KMS-11 (cell line): Measurements from ENCODE around the gene SP100.

ENCODE experiments used
- H2AFZ ChIP-seq: fragments of 200-600 bp; sonication (generic); 2 replicates; pipeline ENCODE4 v1.6.1; 2016; ENCODE audit warnings: antibody characterized with exemption, mixed run types, low read depth
- H3K27ac ChIP-seq: fragments of 200-600 bp; sonication (generic); 2 replicates; pipeline ENCODE4 v1.6.1; 2016; ENCODE audit warnings: mild to moderate bottlenecking, mixed run types
- H3K27me3 ChIP-seq: fragments of 200-600 bp; sonication (generic); 2 replicates; pipeline ENCODE4 v1.6.1; 2017; ENCODE audit warnings: mild to moderate bottlenecking, low read depth, mixed run types, moderate library complexity; ENCODE audit not compliant: insufficient read depth
- H3K36me3 ChIP-seq: fragments of 200-600 bp; sonication (generic); 2 replicates; pipeline ENCODE4 v1.6.1; 2017; ENCODE audit warnings: mild to moderate bottlenecking, mixed run types; ENCODE audit not compliant: insufficient read depth
- H3K4me1 ChIP-seq: fragments of 200-600 bp; sonication (generic); 2 replicates; pipeline ENCODE4 v1.6.1; 2016; ENCODE audit warnings: mild to moderate bottlenecking, low read depth, mixed run types; ENCODE audit not compliant: poor library complexity, severe bottlenecking
- H3K4me2 ChIP-seq: fragments of 200-600 bp; sonication (generic); 2 replicates; pipeline ENCODE4 v1.7.0; 2016; ENCODE audit warnings: mild to moderate bottlenecking, mixed run types
- H3K4me3 ChIP-seq: fragments of 200-600 bp; sonication (generic); IDR thresholded peaks from 2 replicates; pipeline ENCODE4 v1.6.1; 2017; ENCODE audit warnings: low read depth, low read length, mixed read lengths; ENCODE audit not compliant: insufficient read depth
- H3K79me2 ChIP-seq: fragments of 200-600 bp; sonication (generic); 2 replicates; pipeline ENCODE4 v1.6.1; 2016; ENCODE audit warnings: low read depth, mixed run types; ENCODE audit not compliant: insufficient read depth
- H3K9ac ChIP-seq: fragments of 200-600 bp; sonication (generic); 2 replicates; pipeline ENCODE4 v1.6.1; 2016; ENCODE audit warnings: mild to moderate bottlenecking, mixed run types
- H4K20me1 ChIP-seq: fragments of 200-600 bp; sonication (generic); 2 replicates; pipeline ENCODE4 v1.6.1; 2016; ENCODE audit warnings: mild to moderate bottlenecking, mixed run types; ENCODE audit not compliant: insufficient read depth
- TF ChIP-seq, protein P1 (sequence below): fragments of 200-600 bp; sonication (generic); conservative IDR thresholded peaks from 2 replicates; pipeline ENCODE4 v1.6.1; 2017; ENCODE audit warnings: low read depth, mild to moderate bottlenecking, antibody characterized with exemption, low read length, moderate library complexity, mixed read lengths

Gene SP100

DNA sequence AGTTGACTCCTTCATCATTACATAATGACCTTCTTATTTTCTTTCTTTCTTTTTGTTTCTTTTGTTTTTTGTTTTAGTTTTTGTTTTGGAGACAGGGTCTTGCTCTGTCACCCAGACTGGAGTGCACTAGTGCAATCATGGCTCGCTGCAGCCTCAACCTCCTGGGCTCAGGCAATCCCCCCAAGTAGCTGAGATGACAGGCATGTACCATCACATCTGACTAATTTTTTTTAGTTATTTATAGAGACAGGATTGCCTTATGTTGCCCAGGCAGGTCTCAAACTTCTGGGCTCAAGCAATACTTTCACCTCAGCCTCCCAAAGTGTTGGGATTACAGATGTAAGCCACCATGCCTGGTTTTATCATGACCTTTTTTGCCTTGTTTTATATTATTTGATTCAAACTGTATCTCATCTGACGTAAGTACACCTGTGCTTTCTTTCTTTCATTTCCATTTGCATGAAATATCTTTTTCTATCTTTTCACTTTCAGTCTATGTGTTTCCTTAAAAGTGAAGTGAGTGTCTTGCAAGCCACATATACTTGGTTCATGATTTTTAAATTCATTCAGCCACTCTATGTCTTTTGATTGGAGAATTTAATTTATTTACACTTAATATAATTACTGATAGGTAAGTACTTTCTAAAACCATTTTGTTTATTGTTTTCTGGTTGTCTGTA is 39.1 kb downstream of the SP100 start:
- Histone ChIP-seq H3K36me3 (no peaks in the 10 kb centered on the region), H3K4me2 (no peak overlapping the region), H2AFZ (no peak overlapping the region), H4K20me1 (no peaks in the 10 kb centered on the region), H3K27ac (no peak overlapping the region), H3K9ac (no peak overlapping the region), H3K27me3 (no peaks in the 10 kb centered on the region), H3K79me2 (no peaks in the 10 kb centered on the region), H3K4me1 (peaks cover 3% of the 10 kb centered on the region), H3K4me3 (no peak overlapping the region)
- TF ChIP-seq, protein P1, sequence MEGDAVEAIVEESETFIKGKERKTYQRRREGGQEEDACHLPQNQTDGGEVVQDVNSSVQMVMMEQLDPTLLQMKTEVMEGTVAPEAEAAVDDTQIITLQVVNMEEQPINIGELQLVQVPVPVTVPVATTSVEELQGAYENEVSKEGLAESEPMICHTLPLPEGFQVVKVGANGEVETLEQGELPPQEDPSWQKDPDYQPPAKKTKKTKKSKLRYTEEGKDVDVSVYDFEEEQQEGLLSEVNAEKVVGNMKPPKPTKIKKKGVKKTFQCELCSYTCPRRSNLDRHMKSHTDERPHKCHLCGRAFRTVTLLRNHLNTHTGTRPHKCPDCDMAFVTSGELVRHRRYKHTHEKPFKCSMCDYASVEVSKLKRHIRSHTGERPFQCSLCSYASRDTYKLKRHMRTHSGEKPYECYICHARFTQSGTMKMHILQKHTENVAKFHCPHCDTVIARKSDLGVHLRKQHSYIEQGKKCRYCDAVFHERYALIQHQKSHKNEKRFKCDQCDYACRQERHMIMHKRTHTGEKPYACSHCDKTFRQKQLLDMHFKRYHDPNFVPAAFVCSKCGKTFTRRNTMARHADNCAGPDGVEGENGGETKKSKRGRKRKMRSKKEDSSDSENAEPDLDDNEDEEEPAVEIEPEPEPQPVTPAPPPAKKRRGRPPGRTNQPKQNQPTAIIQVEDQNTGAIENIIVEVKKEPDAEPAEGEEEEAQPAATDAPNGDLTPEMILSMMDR: no peak

DNA sequence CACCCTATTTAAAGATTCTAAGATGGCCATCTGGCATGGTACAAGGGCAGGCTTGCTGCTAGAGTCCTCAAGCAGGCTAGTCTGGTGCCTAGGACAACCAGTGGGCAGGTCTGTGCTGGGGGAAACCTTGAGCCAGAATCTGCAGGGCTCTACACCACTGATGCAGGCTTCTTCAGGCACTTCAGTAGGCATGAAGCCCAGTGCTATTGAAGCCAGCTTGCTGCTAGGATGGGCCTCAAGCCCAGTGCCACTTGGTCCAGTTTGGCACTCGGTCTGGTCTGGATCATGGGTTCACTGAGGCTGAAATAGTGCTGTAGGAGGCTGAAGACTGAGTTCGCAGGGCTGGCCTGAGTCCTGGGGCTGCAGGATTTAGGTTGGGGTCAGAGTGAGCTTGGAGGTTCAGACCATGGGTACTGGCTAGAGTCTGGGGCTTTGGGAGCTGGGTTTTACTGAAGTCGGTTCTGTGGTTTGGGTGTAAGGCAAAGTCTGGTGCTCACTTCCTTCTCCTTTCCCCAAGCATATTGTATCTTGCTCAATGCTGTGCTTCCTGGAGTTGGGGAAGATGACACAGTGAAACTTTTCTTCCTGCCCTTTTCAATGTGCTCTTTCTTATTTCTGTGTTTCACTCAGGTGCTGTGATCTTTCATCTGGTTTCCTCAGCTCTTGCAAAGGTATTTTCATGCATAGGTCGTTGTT is 41.2 kb downstream of the SP100 start:
- Histone ChIP-seq H3K27ac (no peak overlapping the region), H3K9ac (no peak overlapping the region), H3K4me3 (no peak overlapping the region), H3K79me2 (no peaks in the 10 kb centered on the region), H3K27me3 (no peaks in the 10 kb centered on the region), H3K4me1 (no peaks in the 10 kb centered on the region), H2AFZ (no peak overlapping the region), H3K36me3 (no peaks in the 10 kb centered on the region), H3K4me2 (no peak overlapping the region), H4K20me1 (no peaks in the 10 kb centered on the region)
- TF ChIP-seq, protein P1: no peak

DNA sequence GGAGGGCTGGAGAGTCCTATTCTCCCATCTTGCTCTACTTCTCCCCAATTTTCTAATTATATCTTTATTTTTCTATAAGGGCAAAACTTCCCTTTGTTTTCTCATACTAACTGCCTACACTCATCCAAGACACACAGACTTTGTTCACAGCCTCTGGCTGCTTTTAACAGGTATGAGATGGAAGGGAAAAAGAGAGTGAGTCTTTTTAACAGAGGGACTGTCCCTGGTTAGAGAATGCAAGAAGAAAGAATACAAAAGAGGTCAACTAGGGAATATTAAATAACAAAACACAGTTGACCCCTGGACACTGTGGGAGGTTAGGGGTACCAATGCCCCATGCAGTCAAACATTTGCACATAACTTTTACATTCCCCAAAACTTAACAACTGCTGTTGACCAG is 41.8 kb downstream of the SP100 start:
- Histone ChIP-seq H3K79me2 (no peaks in the 10 kb centered on the region), H2AFZ (no peak overlapping the region), H3K4me2 (no peak overlapping the region), H3K36me3 (no peaks in the 10 kb centered on the region), H3K27me3 (no peaks in the 10 kb centered on the region), H3K4me1 (no peaks in the 10 kb centered on the region), H4K20me1 (no peaks in the 10 kb centered on the region), H3K27ac (no peak overlapping the region), H3K4me3 (no peak overlapping the region), H3K9ac (no peak overlapping the region)
- TF ChIP-seq, protein P1: no peak

DNA sequence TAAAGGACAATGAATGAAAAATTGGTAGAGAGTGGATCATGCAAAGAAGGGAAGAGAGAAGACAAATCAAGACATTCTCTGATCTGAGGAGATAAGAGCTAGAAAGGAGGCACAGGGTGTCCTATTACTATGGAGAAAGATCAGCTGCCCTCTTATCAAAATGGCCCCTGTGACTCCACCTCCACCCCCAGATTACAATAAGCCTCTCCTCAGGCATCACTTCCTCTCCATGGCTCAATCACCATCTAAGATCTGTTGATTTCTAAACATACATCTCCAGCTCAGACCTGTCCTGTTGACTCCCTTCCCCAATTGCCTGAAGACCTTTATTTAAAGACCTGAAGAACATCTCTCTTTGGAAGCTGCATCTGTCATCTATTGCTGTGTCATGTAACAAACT is 43.2 kb downstream of the SP100 start:
- Histone ChIP-seq H3K4me3 (no peak overlapping the region), H3K27ac (no peak overlapping the region), H3K9ac (no peak overlapping the region), H2AFZ (no peak overlapping the region), H3K4me1 (no peaks in the 10 kb centered on the region), H4K20me1 (no peaks in the 10 kb centered on the region), H3K4me2 (no peak overlapping the region), H3K79me2 (no peaks in the 10 kb centered on the region), H3K27me3 (no peaks in the 10 kb centered on the region), H3K36me3 (no peaks in the 10 kb centered on the region)
- TF ChIP-seq, protein P1: no peak
